Activated CD8-positive, alpha-beta memory T cell treated with anti-CD3 and anti-CD28 coated beads, Interleukin-2, amount 50 U/mL, for 1 hour (primary cell): Measurements from ENCODE around the gene UGT3A2.

Experiments used
- DNase-seq: peaks from one replicate; pipeline ENCODE4 v3.0.0-alpha.2; 2020; ENCODE audit errors: extremely low read depth

UGT3A2 gene

DNA sequence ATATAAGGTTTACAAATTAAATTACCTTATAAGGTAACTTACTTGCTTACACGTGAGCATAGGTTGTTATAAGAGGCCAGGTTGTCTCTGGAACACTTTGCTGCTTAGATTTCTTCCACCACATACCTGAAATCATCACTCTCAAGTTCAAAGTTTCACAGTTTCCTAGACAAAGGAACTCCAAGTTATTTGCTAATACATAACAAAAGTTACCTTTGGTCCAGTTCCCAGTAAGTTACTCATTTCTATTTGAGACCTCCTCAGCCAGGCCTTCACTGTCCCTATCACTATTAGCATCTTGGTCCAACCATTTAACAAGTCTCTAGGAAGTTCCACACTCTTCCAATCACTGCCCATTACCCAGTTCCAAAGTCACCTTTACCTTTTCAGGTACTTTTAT is 57.0 kb downstream of the UGT3A2 start:
- no peak for DNase-seq

DNA sequence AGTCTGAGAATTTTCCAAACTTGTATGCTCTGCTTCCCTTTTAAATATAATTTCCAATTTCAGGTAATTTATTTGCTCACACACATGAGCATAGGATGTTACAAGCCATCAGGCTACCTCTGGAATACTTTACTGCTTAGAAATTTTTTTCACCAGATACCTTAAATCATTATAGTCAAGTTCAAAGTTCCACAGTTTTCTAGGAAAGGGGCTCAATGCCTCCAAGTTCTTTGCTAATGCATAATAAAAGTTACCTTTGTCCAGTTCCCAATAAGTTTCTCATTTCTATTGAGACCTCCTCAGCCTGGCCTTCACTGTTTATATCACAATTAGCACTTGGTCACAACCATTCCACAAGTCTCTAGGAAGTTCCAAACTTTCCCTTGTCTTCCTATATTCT is 59.3 kb downstream of the UGT3A2 start:
- no peak for DNase-seq

GRCh38 chr5:36006163-36006562 is 60.5 kb downstream of the UGT3A2 start:
- DNase-seq = no peak

DNA sequence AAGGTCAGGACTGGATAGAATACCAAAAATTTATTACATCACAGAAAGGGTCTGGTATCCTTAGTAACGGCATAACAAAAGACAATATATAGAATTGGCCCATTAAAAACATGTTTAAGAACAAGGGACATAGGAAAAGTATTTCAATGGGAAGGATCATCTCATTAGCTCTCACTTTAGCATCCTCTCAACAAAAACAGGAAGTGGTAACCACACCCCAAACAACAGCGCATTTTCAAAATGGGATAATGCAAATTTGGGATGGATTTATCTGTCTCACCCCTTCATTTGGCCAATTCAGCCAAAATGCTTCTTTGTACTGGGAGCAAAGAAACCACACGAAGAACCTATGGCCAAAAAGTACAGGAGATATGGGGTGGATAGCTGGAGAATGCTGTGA is 65.7 kb downstream of the UGT3A2 start:
- no peak for DNase-seq

DNA sequence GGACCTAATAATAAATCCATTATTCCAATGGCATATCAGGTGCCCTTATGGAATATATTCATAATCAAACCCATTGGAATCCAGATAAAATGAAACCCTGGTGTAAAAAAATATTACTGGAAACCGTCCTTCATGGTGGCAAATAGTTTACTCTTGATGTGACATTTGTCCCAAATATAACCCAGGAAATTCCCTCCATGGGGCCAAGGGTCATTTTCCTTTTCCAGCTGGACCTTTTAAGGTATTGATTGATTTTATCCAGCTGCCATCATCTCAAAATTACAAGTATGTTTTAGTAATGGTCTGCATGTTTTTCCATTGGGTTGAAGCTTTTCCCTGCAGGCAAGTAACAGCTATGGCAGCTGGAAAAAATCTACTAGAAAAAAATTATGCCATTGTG is 67.1 kb downstream of the UGT3A2 start:
- DNase-seq = no peak

- no peak for DNase-seq
Observed at GRCh38 chr5:35996076-35996475, 70.6 kb downstream of the UGT3A2 start.

DNA sequence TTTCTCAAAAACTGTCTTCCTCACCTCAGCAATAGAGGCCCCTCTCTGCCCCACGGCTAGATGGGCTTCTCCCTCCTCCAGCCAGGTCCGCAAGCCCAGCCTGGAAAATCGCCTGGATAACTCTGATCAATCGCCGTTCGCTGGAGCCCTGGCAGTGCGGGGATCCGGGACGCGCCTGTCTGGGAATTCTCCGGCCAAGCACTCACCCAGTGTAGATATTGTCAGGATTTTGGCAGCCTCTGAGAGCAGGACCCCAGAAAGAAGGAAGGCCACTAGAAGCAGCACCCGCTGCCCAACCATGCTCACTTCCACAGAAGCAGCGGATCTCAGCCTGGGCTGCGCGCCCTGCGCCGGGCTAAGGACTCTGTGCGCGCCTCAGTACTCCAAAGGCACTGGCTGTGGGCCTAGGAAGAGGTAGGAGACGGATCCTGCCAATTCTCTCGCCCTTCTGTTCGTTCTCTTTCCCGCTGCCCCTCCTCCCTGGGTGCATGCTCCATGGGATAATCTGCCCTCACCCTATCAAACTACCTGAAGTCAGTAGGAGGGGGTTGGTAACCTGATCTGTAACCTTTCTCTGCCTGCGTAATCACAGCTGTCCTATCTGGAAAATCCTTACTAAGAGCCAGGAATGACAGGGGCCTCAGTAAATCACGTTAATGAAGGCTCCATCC is 75.6 kb downstream of the UGT3A2 start, which contains the start of gene UGT3A1:
Gene UGT3A1 (minus strand): TSS at position 450 of the 671 bp plus-strand sequence. CDS start 150 bp downstream, at position 300.
- no peak for DNase-seq

DNA sequence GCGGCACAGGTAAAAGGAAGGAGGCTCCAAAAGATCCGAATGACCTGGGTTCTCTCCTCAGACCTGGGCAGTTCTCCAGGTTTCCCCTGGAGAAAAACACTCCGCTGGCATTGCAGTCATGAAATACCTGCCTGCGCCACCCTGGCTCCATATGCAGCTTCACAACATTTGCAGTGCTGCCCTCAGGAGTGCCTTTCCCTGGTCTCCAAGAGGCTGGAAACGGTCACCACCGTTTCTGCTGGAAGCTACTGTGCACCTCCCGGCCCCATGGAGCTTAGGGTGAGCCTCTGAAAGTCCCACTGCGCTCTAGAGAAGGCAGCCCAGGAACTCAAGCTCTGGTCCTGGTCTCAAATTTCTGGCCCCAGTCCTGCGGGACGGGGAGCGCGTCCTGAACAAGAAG is 76.2 kb downstream of the UGT3A2 start:
- DNase-seq = no peak

DNA sequence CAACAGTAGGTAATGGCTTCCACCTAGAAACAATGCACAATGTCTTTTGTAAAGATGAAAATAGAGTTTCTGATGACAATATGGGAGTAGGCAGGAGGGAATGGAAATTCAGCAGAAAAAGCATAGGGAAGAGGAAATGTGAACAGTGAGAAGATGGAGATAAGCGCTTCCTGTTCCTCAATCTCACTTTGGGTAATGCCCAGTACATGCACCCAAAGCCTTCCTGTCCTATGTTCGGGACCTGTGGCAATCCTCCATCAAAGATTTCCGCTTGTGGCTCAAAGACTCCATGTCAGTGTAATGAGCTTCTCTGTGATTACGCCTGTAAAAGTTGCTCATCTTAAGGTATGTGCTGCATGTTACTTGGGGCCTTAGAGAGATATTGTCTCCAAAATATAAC is 78.2 kb downstream of the UGT3A2 start:
- no peak for DNase-seq

DNA sequence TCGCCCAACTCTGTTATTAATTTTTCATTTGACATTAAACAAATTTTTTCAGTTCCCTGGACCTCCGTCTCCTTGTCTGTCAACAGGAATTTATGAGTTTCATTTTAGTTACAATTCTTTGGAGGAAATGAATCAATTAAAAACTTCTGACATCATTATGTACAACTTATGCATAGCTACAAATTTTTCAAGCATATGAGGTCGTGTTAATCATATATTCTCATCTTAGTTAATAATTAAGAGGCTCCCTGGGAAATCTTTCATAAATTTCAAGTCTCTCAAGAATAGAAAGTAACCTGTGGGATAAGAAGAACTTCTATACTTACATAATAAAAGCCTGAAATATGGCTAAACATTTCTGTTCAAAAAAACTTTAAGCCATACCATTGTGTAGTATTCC is 78.9 kb downstream of the UGT3A2 start:
- no peak for DNase-seq
